Gastroesophageal sphincter (tissue), 3 donors: ENCODE results near the gene COL4A2.

Experiments used
- POLR2A ChIP-seq, 2 donors: fragments of 450-650 bp; IDR thresholded peaks; one replicate each; pipeline ENCODE4 v1.6.1; 2017; ENCODE audit warnings: antibody characterized with exemption in 2 of 2, mild to moderate bottlenecking in 2 of 2, moderate library complexity in 1 of 2
- POLR2AphosphoS5 ChIP-seq: sonication (generic); formaldehyde crosslinking; IDR thresholded peaks from one replicate; pipeline ENCODE4 v1.6.1; 2017; ENCODE audit warnings: antibody characterized with exemption
- TF ChIP-seq, protein P1 (sequence below), 4 experiments: fragments of 200-600 bp in 2 of 4; fragments of 450-650 bp in 2 of 4; sonication (generic) in 1 of 4; IDR thresholded peaks; one replicate each; pipeline ENCODE4 v1.5.1; 2017 to 2019; ENCODE audit warnings: antibody characterized with exemption in 4 of 4, mild to moderate bottlenecking in 2 of 4, moderate library complexity in 2 of 4

- TF ChIP-seq, protein P1, sequence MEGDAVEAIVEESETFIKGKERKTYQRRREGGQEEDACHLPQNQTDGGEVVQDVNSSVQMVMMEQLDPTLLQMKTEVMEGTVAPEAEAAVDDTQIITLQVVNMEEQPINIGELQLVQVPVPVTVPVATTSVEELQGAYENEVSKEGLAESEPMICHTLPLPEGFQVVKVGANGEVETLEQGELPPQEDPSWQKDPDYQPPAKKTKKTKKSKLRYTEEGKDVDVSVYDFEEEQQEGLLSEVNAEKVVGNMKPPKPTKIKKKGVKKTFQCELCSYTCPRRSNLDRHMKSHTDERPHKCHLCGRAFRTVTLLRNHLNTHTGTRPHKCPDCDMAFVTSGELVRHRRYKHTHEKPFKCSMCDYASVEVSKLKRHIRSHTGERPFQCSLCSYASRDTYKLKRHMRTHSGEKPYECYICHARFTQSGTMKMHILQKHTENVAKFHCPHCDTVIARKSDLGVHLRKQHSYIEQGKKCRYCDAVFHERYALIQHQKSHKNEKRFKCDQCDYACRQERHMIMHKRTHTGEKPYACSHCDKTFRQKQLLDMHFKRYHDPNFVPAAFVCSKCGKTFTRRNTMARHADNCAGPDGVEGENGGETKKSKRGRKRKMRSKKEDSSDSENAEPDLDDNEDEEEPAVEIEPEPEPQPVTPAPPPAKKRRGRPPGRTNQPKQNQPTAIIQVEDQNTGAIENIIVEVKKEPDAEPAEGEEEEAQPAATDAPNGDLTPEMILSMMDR (IDR thresholded peaks at IDR 0.05), result no peak
- TF ChIP-seq POLR2AphosphoS5, result no peak
- TF ChIP-seq POLR2A (IDR thresholded peaks at IDR 0.05), result no peak
Observed at GRCh38 chr13:110418944-110419343, 111.9 kb downstream of the COL4A2 start.
